NCI-H2171 (cell line): ENCODE results near the gene CENPF.
"Not testable (repeated sequence)": the region's sequence is repeated elsewhere in the genome, so short reads cannot be mapped to it uniquely, and the experiment has no call there.

Source experiments
- DNase-seq: peaks from one replicate; lab custom pipeline; 2025; lab: John Stamatoyannopoulos, UW

The CENPF gene, protein sequence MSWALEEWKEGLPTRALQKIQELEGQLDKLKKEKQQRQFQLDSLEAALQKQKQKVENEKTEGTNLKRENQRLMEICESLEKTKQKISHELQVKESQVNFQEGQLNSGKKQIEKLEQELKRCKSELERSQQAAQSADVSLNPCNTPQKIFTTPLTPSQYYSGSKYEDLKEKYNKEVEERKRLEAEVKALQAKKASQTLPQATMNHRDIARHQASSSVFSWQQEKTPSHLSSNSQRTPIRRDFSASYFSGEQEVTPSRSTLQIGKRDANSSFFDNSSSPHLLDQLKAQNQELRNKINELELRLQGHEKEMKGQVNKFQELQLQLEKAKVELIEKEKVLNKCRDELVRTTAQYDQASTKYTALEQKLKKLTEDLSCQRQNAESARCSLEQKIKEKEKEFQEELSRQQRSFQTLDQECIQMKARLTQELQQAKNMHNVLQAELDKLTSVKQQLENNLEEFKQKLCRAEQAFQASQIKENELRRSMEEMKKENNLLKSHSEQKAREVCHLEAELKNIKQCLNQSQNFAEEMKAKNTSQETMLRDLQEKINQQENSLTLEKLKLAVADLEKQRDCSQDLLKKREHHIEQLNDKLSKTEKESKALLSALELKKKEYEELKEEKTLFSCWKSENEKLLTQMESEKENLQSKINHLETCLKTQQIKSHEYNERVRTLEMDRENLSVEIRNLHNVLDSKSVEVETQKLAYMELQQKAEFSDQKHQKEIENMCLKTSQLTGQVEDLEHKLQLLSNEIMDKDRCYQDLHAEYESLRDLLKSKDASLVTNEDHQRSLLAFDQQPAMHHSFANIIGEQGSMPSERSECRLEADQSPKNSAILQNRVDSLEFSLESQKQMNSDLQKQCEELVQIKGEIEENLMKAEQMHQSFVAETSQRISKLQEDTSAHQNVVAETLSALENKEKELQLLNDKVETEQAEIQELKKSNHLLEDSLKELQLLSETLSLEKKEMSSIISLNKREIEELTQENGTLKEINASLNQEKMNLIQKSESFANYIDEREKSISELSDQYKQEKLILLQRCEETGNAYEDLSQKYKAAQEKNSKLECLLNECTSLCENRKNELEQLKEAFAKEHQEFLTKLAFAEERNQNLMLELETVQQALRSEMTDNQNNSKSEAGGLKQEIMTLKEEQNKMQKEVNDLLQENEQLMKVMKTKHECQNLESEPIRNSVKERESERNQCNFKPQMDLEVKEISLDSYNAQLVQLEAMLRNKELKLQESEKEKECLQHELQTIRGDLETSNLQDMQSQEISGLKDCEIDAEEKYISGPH (N-terminal part only)

DNA sequence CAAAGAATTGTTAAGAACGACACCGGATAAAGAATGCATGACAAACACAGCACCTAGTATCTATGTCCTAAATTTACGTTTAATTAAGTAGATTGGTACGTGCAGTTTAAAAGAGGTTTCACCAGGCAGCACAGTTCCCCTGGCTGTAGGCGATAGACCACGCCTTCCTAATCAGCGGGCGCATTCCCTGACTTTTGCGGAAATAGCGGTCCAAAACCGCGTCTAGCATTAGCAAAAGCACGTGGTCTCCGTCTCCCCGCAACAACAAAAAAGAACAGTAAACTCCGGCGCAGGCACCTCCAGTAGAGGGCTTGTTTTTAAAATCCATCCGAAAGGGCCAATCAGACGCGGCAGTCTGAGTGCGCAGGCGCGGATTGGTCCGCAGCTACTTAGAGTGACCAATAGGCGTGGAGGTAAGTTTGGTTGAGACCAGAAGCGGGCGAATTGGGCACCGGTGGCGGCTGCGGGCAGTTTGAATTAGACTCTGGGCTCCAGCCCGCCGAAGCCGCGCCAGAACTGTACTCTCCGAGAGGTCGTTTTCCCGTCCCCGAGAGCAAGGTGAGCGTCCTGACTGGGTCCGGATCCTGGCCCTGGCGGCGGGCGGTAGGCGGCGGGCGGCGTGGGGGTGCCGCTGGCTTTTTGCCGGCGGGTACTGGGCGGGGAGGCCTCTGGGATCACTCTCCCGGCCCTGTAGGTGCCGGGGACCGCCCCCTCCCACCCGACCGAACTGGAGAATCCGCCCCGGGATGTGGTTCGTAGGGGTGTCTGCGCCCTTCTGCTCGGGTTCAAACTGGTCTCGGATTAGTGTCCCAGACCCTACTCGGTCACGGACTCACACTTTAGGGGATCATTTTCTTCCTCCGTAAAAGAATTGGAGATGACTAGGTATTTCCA, at the start of gene CENPF:
TSS of gene CENPF (plus strand) at position 432 of the 894 bp plus-strand sequence. CDS start 10,560 bp downstream, outside the sequence.
- DNase-seq: peak; percentile 94

DNA sequence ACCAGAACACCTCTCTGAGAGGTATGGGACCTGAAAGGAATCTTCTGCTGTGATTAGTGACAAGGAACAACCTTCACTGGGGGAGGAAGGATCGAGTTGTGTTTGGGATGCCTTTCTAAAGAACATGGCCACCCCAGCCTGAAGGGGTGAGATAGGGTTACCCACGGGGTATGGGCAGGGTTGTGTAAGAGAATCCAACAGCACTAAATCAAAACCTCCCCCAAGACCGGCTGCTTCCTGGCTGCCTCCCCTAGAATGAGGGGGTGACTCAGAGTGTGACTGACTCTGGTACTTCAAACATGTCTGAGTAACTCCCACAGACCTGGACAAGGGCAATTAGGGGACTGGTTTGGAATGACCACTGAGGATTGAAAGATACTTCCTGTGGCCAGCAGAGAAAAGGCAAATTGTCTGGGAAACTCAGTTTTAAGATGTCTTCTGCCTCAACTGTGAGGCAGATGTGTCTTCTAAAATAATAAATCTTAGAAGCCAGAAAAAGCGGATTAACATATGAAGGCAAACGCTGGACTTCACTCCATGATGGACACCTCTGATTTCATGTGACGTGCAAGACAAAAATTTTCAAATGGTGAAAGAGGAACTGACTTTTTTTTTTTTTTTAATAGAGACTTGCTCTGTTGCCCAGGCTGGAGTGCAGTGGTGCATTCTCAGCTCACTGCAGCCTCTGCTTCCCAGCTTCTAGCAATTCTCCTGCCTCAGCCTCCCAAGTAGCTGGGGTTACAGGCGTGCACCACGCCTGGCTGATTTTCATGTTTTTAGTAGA, 44.9 kb upstream of the CENPF start:
- no peak for DNase-seq

DNA sequence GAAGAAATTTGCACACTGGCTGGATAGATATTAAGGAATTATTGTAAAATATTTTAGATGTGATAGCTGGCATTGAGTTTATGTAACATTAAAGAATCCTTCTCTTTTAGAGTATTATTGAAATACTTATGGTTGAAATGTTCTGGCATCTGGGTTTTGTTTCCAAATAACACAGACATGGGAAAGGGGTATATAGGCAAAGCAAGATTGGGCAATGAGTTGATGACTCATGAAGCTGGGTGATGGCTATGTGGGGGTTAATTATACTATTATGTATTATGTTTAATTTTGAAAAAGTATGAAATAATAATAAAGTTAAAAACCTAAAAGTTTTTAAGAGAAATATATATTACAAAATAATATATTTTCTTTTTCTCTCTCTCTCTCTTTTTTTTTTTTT, 39.1 kb upstream of the CENPF start:
- DNase-seq: no peak

DNA sequence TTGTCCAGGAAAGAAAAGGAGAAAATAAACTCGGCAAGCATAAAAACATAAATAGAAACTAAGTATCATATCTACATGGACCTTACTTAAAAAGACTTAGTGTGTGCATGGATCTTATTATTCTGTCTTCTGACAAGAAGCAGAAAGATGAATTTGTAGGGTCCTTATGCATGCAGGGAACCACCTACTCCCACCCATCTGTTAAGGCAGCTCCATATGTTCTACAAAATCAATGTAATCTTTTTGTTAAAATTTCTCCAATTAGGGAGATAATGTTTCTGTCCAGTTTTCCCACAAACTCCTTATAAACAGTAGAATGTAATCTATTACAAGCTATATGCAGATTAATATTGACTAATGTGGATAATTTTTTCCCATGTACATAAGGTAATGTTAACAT, 37.7 kb upstream of the CENPF start:
- peak; percentile 11 for DNase-seq

DNA sequence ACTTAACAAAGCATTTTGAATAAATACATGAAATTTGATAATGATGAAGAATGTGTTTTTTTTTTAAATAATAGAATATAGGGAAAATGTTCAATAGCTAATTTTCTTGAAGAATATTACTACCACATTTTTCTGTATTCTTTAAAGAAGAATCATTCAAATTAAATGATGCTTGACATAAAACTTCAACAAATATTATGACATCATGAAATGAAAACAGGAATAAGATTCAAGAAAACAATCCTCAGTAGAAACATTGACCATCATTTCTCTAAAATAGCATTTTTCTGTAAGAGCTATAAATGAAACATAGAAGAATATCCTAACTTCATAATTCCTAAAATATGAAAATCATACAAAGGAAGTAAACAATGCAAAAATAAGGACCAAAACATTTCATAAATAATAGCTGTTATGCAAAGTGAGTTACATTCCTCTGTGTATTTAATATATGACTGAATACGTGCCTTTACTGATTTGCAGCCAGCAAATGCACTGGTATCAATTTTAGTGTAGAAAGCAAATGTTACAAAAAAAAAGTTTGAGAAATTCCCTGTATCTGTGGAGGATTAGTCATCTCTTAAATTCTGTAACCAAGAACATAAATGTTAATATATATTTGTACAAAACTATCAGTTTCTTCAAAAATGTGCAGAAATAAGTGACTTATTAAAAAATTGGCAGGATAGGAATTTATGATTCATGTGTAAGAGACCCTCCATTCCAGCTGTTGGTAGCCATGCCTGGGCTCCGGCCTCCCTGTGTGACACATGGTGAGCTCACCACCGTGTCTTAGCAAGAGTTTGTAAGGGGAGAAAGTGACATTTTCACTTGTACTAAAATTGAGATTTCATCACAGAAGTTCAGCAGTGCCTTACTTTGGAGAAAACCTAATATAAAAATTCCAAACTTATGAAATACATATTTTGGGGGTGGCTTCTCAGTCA, 36.6 kb upstream of the CENPF start:
- no peak for DNase-seq

DNA sequence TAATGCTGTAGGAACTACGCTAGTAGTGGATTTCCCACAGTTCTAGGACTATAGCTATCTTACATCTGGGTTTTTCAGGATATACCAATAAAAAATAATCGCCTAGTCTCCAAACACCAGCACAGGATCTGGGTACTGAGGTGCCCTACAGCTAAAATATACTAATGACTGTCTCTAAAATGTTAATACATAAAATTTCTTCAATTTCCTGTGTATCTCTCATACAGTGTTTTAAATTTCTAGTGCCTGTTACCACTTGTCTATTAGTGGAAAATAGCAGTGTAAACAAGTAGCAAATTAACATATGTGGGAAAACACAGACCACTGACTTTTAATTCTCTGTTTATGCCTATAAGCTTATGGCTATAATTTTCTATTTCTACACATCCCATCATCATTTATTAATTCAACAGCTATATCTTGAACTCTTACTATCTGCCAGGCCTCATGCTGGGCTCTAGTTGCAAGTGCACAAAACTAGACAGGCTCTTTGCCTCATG, 35.5 kb upstream of the CENPF start:
- DNase-seq: no peak

DNA sequence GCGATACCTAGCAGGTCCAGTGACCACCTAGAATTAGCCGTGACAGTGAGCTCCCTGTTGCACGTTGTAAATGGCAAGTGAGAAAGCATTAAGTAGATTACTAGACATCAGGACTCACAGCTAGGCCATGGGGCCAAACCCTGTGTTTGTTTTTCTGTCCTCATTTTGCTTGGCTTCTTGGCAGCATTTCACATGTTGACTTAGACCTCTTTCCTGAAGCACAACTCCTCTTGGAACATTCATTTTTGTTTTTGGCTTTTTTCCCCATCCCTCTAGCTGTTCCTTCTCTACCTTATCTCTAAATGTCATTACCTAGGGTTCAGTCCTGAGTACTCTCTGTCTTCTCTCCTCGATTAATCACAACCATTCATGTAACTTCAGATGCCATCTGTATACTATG, 34.7 kb upstream of the CENPF start:
- DNase-seq: no peak

DNA sequence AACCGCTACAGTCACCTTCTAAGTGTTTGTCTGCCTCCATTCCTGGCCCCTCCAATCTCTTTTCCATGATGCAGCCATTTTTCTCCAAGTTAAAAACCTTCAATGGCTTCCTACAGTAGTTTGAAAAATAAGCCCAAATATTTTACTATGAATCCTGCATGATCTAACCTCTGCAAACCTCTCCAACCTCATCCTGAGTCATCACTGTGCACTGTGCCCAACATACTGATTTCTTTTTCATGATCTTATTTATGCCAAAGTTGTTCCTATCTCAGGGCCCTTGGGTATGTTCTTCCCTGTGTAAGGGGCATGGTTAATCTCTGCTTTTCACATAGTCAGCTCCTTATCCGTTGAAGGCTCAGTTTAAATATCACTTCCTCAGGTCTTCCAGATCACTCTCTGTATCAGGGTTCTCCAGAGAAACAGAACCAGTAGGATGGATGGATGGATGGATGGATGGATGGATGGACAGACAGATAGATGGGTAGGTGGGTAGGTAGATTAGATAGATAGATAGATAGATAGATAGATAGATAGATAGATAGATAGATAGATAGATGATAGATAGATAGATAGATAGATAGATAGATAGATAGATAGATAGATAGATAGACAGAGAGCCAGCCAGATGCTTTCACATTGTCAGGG, 33.5 kb upstream of the CENPF start:
- DNase-seq: no peak

DNA sequence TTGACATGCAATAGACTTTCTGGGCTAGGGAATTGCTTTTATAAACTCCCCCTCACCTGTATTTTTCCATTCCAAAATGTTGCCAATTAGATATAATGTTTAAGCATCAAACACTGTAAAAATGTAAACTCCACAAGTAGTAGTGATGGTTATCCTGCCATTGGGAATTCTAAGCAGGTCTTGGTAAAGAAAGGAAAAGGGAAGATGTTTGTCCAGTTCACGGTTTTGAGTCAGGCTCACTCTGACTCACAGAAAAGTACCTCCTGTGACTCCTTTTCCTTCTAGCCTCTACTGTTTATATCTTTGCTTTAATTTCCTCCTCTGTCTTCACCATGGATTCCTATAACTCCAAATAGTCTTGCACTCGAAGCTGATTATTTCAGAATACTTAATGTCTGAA, 32.6 kb upstream of the CENPF start:
- no peak for DNase-seq

DNA sequence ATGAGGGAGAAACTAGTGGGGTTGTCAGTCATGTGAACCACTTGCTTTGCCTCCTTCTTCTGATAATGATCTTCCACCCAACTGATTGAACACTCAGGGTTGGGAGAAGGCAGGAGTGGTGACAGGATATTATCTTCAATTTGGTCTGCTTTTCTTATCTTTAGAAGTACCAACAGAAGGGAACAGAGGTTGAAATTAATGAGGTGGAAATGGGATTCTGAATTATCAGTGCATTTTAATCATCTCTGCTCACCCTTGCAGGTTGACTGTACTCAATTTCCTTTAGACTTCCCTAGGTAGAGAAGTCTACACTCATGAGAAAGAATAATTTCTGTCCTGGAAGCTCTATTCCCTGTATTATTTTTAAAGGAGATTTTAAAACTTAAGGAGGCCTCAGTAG, 31.7 kb upstream of the CENPF start:
- DNase-seq: no peak

DNA sequence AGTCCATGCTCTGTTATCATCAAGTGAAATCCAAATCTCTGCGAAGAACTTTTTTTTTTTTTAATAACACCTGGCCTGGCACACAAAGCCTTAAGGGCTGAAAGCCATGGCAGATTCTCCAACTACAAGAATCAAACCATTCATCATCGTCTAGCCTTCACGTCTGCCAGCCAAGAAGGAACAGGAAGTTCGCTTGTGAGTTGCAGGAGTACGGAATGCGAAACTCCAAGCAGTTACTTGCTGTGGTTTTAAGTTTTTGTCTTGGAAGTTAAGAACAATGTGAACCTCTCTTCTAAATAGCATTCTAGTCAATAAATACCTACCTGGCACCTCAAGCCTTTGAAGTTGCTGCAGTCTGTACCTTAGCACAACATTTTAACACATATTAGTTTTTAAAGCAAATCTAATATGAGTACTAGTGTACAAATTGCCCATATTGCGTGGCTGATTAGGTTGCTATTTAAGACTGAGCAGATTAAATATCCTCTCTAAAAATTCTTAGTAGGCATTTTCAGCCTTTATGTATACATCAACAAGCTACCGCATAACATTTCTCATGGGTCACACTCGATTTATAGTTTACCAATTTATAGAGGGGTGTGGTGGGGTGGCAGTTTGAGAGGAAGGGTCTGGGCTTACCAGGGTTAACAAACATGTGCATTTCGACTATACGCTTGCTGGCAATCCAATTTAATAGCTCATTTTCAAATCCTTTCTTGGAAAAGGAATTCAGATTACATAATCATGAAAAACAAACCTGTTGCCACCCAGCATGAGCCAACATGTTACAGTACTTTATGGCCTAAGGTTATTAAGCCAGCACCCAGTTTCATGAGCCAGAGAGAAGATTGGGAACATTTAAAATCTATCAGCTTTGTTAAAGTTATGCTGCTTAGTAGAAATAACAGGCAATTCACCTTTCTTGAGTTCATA, 29.3 kb upstream of the CENPF start:
- DNase-seq: no peak

DNA sequence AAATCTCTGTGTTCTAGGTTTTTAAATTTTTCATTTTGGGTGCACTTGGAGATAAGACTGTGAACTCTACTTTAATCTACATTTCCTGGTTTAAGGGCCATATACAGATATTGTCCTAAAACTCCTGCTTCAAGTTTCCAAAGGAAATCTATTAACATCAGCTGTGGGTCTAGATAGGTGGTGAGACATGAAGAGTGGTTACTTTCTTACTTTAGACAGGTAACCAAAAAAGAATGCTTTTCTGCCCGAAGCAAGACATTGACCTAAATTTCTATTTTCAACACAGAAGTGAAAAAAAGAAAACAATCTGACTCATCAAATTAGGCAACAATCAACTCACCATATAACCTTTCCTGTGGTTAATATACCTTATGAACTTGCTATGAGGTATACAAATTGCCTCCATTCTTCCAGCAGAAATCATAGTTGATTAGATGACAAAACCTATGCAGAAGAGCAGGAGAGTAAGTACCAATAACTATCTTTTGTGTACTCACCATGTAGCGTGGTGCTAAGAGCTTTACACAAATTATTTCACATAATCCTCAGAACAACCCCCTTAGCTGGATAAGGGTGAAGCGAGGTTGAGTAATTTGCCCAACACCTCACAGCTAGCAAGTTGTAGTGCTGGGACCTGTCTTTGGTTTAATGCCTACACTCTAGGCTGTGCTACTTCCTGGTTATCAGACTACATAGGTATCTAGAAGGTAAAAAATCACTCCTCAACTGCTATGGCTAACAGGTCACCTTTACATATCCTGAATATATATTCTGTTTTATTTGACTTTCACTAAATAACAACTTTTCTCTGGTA, 28.2 kb upstream of the CENPF start:
- no peak for DNase-seq

DNA sequence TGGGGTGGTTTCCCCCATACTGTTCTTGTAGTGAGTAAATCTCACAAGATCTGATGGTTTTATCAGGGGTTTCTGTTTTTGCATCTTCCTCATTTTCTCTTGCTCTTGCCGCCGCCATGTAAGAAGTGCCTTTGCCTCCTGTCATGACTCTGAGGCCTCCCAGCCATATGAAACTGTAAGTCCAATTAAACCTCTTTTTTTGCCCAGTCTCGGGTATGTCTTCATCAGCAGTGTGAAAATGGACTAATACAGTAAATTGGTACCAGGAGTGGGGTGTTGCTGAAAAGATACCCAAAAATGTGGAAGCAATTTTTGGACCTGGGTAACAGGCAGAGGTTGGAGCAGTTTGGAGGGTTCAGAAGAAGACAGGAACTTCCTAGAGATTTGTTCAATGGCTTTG, 26.9 kb upstream of the CENPF start:
- not testable (repeated sequence) for DNase-seq

DNA sequence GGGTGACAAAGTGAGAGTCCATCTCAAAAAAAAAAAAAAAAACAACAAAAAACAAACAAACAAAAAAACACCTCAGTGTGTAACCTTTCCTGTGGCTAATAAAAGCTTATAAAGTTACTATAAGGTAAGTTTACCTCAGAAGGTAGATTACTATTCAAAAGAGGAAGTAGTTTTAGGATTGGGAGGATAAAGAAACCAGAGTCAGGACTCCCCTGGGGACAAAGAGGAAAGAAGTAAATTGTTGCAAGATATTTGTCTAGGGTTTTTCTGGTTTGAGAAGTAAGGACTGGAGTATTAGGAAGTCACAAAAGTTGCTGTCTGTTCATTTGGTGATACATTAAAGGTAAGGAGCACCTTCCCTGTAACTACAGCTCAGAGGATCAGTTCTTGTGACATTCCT, 23.8 kb upstream of the CENPF start:
- DNase-seq: no peak

DNA sequence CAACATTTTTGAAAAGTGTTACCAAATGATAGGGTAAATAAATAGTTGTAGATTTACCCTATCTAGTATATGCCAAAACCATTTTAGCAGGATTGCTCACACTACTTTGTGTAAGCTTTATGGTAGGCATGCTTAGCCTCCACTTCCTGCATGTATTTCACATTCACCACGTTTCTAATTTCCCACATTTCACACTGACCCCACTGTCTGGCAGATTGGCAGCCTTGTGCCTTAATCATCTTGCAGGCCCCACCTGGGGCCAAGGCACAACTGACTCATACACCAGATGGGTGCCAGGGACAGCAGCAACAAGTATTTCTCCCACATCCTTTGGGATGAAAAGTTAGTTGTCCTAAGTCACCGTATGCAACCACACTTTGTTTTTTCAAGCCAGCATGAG, 21.2 kb upstream of the CENPF start:
- DNase-seq: no peak

DNA sequence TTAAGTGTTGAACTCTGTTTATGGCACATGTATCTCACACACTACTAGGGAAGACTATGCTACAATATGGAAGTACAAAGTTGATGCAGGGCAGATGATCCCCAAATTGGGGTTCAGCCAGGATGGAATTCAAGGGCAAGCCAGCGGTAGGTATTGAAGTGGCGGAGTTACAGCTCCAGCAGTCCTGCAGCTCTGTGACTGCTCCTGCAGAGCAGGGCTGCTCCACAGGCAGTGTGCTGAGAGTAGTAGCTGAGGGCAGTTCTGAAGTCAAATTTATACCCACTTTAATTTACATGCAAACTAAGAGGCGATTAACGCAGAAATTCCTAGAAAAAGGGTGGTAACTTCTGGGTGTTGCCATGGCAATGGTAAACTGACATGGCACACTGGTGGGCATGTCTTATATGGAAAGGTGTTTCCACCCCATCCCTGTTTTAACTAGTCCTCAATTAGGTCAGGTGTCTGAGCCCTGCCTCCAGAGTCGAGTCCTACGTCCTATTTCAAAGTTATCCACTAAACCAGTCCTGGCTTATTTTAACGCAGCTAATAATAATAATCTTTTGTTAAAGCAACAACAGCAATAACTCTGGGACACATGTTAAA, 20.6 kb upstream of the CENPF start:
- DNase-seq: no peak
